HG03139 (cell line): Measurements from ENCODE around the gene CLMP.

Source experiments
- ATAC-seq: cut with Tn5 transposase; IDR thresholded peaks from one replicate; pipeline ENCODE4 v1.9.1; 2021; ENCODE audit not compliant: unreplicated experiment

CLMP gene

GRCh38 chr11:123195188-123196059 is at the start of gene CLMP:
CLMP (minus strand) TSS chr11:123195248; CDS start chr11:123194940, 308 bp downstream.
- no peak for ATAC-seq

GRCh38 chr11:123241874-123242543 is 47.0 kb upstream of the CLMP start:
- no peak for ATAC-seq

GRCh38 chr11:123241294-123241693 is 46.2 kb upstream of the CLMP start:
- no peak for ATAC-seq

GRCh38 chr11:123239191-123240150 is 44.4 kb upstream of the CLMP start:
- ATAC-seq: no peak

GRCh38 chr11:123238297-123238696 is 43.2 kb upstream of the CLMP start:
- no peak for ATAC-seq

GRCh38 chr11:123236879-123237278 is 41.8 kb upstream of the CLMP start:
- no peak for ATAC-seq

GRCh38 chr11:123235656-123236261 is 40.7 kb upstream of the CLMP start:
- no peak for ATAC-seq

GRCh38 chr11:123235117-123235655 is 40.1 kb upstream of the CLMP start:
- no peak for ATAC-seq

GRCh38 chr11:123233975-123234334 is 38.9 kb upstream of the CLMP start:
- no peak for ATAC-seq

- ATAC-seq: peak; percentile 96
Observed at GRCh38 chr11:123233280-123233974, 38.4 kb upstream of the CLMP start.

GRCh38 chr11:123231777-123232176 is 36.7 kb upstream of the CLMP start:
- no peak for ATAC-seq

GRCh38 chr11:123231256-123231655 is 36.2 kb upstream of the CLMP start:
- no peak for ATAC-seq

- ATAC-seq: no peak
Observed at GRCh38 chr11:123230346-123230745, 35.3 kb upstream of the CLMP start.

- no peak for ATAC-seq
Observed at GRCh38 chr11:123228496-123229163, 33.6 kb upstream of the CLMP start.

GRCh38 chr11:123227763-123228495 is 32.9 kb upstream of the CLMP start:
- no peak for ATAC-seq

- no peak for ATAC-seq
Observed at GRCh38 chr11:123221584-123221983, 26.5 kb upstream of the CLMP start.

- ATAC-seq: no peak
Observed at GRCh38 chr11:123221096-123221561, 26.1 kb upstream of the CLMP start.

- ATAC-seq: no peak
Observed at GRCh38 chr11:123219066-123219690, 24.1 kb upstream of the CLMP start.
